ENCODE measurements around the gene CACNA1G.

The CACNA1G gene

DNA sequence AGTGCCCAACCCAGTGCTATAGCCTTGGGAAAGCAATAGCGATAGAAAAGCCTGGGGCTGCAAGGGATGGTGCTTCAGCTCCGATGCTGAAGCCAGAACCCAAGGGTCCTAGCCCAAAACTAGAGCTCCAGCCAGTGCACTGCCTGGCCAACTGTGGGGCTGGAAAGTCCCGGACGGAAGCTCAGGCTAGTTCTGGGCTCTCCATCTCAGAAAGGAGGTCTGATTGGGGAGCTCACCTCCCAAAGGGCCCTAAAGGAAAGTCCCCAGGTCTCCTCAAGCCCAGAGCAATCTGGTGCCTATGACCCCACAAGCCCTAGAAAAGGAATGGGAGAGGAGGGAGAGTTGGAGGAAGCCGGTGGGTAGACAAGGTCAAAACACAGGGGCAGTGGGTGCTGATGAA is 72.1 kb downstream of the CACNA1G start:
- no peak for DNase-seq (ENCODE audit: low spot score)

GRCh38 chr17:50633683-50634082 is 73.2 kb downstream of the CACNA1G start:
- DNase-seq (ENCODE audit: low spot score) = no peak

- DNase-seq (ENCODE audit: low spot score) = peak; percentile 80
Observed at GRCh38 chr17:50634224-50634914, 73.9 kb downstream of the CACNA1G start, which contains the start of gene ABCC3. Gene ABCC3 (plus strand): TSS chr17:50634881. CDS start chr17:50634937, 56 bp downstream.

DNA sequence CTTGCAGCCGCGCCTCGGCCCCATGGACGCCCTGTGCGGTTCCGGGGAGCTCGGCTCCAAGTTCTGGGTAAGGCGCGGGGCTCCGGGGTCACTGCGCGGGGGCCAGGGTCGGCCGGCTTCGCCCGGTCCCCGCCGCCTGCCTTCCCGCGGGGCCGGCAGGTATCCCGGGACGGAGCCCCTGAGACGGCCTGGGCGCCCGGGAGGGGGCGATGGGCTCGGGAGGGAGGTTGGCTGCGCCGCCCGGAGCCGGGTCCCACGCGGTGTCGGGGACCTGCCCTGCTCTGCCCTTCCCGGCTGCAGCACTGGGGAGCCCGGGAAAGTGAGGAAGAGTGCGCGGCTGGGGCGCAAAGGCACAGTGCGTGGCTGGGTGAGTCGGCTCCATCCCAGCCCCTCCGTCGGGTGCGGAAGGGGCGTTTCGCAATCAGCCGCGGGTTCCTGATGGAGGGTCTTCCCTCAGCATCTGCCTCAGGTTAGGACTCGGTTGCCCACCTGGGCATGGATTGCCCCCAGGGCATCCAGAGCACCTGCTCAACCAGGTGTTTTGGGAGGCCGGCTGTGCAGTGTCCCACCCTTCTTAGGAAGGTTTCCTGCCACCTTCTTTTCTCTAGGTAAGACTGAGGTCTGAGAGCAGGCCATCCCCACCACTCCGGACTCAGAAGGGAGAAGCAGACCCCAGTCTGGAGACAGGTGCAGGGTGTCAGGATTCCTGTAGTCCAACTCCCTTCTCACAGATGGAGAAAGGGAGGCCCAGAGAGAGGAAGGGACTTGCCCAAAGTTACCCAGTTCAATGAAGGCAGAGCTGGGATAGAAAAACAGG is 74.6 kb downstream of the CACNA1G start:
- peak; percentile 70 for DNase-seq (ENCODE audit: low spot score)

DNA sequence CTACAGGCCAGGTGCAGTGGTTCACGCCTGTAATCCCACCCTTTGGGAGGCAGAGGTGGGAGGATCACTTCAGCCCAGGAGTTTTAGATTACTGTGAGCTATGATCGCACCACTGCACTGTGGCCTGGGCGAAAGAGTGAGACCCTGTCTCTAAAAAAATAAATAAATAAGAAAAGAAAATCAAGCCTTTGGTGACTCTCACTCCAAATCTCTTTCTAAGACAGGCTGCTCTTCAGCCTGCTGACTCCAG is 75.1 kb downstream of the CACNA1G start:
- DNase-seq (ENCODE audit: low spot score) = no peak

- no peak for DNase-seq (ENCODE audit: low spot score)
Observed at GRCh38 chr17:50635982-50636803, 75.7 kb downstream of the CACNA1G start.

GRCh38 chr17:50636804-50637195 is 76.3 kb downstream of the CACNA1G start:
- DNase-seq (ENCODE audit: low spot score) = no peak

DNA sequence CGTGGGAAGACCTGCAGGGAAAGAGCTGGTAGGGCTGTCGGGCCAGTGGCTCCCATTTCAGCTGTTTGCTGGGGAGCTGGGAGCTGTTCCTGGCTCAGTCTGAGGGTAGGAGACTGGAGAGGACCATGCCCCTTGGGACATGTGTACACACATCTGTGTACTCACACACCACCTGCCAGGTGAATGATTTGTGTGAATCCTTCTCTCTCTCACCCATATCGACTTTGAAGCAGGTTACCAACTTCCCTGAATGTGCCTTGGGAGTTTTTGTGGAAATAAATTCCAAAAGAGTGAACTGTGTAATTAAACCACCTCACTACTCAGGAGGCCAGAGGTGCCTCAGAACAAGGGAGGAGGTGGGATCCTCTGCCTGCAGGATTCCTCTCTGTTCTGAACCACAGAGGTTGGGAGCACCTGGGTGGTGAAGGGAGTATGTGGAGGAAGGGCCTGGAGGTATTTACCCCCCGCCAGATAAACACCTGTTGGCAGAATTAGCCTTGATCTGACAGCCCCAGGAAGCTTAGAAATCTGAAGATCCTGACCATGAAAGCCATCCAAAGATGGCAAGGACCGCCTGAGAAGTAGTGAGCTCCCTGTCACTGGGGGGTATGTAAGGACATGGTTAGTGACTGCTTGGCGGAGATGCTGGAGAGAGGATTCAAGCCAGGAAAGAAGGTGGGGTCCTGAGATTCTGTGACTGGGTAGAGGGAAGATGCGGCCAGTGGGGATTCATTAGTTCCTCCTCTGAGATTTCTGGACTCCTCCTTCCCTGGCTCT is 77.5 kb downstream of the CACNA1G start:
- no peak for DNase-seq (ENCODE audit: low spot score)

- DNase-seq (ENCODE audit: low spot score) = no peak
Observed at GRCh38 chr17:50638606-50638965, 78.1 kb downstream of the CACNA1G start.

DNA sequence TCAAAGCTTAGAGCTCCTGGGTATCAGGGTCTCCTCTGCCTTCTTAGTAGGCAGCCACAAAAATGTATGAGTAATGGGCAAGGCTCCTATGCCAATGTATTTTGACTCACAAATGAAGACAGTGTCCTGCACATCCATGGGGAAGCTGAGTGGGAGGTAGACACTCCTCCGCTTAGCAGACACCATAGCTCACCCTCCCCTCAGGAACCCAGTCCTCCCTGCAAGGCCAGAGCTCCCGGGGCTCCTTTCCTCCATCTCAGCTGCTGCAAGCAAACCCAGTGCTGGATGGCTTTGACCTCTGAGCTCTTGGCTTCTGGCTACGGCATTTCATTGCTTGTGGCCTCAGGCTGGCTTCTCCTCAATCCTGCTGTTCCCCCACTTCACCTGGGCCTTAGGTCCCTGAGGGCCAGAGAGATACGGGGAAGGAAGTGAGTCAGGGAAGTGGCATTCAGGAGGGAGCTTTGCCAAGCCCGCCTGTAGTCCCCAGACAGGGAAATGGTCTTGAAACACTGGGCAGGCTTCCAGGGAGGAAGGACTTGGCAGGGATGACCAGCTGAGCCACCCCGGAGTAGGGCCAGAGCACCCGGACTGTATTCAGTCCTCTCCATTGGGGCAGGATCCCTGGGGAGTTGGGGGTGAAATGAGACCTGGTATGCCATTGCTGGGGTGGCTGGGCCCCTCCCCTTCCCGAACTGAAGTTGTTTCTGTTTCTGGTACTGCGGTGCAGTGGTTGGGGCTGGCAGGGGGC is 78.6 kb downstream of the CACNA1G start:
- peak; percentile 54 for DNase-seq (ENCODE audit: low spot score)

GRCh38 chr17:50640686-50641351 is 80.3 kb downstream of the CACNA1G start:
- no peak for DNase-seq (ENCODE audit: low spot score)

DNA sequence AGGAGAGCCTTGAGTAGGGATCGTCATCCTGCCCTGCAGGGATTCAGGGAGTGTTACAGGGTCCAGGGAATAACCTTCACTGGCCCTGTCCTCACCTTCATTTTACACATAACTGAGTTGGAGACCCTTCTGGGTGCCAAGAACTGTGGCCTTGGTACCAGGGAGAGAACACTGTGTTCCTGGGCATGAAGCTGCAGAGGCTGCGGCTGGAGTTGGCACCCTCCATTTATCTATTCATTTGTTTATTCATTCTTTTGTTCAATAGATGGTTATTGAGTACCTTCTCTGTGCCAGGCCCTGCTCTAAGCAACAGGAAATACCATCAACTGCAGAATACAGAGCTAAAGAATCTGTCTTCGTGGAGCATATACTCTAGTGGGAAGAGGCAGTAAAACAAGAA is 80.8 kb downstream of the CACNA1G start:
- no peak for DNase-seq (ENCODE audit: low spot score)

- DNase-seq (ENCODE audit: low spot score) = no peak
Observed at GRCh38 chr17:50642071-50642721, 81.7 kb downstream of the CACNA1G start.

DNA sequence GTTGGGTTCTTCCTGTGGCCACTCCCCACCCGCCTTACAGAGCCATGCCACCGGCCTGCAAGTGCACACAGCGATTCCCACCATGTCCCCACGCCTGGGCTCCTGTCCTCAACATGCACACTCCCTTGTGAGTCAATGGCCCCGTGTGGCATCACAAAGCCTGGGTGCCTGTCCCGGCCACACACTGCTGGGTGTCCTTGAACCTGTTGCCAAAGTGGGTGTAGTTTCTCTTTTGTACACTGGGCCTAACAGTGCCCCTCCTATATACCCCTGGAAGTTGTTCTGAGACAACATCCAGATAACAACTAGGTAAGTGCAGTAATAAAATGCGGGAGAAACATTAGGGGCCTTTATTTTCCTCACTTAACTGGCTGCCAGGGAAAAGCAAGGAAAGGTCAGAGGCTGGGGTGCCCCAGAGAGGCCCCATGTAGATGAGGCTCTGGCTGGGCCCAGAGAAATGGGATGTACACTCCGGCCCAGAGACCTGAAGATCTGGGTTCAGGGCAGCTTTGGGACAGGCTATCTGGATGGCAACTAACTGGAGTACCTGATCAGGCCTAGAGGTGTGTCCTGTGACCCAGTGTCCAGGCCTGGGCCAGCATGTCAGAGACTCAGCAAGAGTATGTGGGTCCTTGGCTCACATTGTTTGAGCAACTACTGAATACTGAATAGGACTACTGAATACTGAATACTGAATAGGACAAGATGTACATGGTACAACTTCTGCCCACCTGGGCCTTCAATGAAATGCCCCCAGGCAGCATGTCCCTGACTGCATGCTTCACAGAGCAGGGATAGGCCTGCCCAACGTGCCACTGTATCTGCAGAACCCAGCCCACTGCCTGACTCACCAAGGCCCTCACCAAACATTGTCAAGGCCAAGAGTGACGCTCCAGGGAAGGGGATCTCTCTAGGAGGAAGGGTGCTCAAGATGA is 82.5 kb downstream of the CACNA1G start:
- no peak for DNase-seq (ENCODE audit: low spot score)

GRCh38 chr17:50645748-50646682 is 85.5 kb downstream of the CACNA1G start:
- DNase-seq (ENCODE audit: low spot score) = no peak

DNA sequence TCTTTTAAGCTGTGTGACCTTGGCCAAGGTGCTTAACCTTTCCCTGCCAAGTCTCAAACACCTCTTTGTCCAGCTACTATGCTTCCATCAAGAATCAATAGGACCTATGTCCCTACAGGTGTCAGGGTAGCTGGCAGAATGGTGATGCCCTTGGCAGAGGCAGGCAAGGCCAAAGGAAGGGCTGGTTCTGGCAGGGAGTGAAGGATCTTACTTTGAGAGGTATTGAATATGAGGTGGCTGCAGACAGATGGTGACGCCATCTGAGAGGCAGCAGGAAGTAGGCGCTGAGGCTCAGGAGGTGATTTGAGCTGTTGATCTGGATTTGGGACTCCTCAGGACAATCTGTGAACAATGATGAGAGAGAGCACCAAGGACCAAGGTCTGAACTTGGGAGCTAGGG is 86.7 kb downstream of the CACNA1G start:
- DNase-seq (ENCODE audit: low spot score) = no peak

GRCh38 chr17:50649042-50649908 is 88.8 kb downstream of the CACNA1G start:
- DNase-seq (ENCODE audit: low spot score) = no peak

Data from iPS-NIHi11 (cell line).